Measurements from ENCODE around the gene SH2B3.

GRCh38 chr12:111359231-111359913, 46.4 kb upstream of the SH2B3 start:
- TF ChIP-seq, protein P1, sequence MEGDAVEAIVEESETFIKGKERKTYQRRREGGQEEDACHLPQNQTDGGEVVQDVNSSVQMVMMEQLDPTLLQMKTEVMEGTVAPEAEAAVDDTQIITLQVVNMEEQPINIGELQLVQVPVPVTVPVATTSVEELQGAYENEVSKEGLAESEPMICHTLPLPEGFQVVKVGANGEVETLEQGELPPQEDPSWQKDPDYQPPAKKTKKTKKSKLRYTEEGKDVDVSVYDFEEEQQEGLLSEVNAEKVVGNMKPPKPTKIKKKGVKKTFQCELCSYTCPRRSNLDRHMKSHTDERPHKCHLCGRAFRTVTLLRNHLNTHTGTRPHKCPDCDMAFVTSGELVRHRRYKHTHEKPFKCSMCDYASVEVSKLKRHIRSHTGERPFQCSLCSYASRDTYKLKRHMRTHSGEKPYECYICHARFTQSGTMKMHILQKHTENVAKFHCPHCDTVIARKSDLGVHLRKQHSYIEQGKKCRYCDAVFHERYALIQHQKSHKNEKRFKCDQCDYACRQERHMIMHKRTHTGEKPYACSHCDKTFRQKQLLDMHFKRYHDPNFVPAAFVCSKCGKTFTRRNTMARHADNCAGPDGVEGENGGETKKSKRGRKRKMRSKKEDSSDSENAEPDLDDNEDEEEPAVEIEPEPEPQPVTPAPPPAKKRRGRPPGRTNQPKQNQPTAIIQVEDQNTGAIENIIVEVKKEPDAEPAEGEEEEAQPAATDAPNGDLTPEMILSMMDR (conservative IDR thresholded peaks at IDR 0.05), result no peak
- TF ChIP-seq ZFX (IDR thresholded peaks at IDR 0.05), result no peak
